Fibroblast of the conjunctiva (primary cell): ENCODE results near the gene EXPH5.

Source experiments
- DNase-seq: peaks from one replicate; pipeline ENCODE4 v3.0.0-alpha.2; 2010; ENCODE audit warnings: low read depth

EXPH5 gene

DNA sequence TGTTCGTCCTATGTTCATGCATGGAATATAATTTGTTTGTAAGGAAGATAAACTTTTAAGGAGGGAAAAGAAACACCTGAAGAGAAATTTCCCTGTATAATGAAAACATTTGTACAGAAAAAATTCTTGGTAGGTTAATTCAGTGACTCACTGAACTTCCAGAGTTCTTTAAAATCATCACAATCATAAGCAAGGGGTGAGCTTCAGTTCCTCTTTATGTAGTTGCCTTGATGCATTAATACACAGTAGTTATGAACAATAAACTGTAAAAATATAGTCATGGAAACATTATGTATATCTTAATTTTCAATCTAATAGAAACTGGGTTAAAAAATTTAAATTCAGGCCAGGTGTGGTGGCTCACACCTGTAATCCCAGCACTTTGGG is 125.1 kb downstream of the EXPH5 start:
- DNase-seq, result no peak

DNA sequence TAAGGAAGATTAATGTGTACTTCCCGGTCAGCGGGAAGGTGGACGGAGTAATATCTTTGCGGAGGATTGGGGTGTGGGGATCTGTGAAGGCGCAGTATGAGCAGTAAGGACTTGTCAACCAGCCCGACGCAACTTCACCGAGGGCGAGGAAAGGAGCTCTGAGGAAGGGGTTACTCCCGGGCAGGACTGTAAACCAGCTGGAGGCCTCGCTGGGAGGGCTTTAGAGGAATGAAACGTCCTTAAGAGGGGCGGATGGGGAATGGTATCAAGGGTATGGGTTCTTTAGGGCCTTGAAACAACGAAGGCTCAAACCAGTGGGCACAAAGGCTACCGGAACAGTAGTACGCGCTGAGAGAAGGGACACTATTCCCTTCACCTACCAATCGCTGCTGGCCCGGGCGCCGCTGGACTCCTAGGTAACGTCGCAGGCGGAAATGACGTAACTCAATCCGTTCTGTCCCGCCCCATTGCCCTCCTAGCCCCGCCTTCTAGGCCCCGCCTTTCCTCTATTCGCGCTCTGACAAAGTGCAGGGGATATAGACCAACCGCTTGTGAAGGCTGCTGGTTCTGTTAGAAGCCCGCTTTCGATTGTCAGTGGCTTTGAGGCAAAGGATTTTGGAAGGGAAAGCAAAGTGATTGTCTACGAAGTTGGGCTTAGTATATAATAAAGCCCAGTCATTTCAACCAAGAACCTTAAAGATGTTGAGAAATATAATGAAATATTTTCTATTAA is 126.3 kb downstream of the EXPH5 start, which contains the start of gene C11orf65:
Gene C11orf65, minus strand, starts transcription at position 439 of the 733 bp plus-strand sequence. CDS start 5,970 bp downstream, outside the sequence.
- peak; percentile 95 for DNase-seq

DNA sequence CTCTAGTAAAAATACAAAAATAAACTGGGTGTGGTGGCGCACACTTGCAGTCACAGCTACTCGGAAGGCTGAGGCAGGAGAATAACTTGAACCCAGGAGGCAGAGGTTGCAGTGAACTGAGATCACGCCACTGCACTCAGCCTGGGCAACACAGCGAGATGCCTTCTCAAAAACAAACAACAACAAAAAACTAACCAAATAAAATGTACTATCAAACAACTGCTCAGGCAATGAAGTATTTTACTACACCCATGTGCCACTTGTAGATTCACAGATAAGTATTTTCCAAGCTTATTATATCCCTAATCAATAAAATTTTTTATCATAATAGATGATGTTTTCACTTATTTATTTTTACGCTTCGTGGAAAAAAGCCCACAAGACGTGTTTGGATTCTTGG is 127.2 kb downstream of the EXPH5 start:
- DNase-seq, result no peak
